RWPE1 (cell line): ENCODE data around the gene ATAD3A.
"Not testable (repeated sequence)": the region's sequence is repeated elsewhere in the genome, so short reads cannot be mapped to it uniquely, and the experiment has no call there.

Experiments used
- CTCF ChIA-PET: fragments of 350-600 bp; sonication (Branson Sonifier 250); formaldehyde crosslinking; extraction: SDS; loops from one replicate; lab custom pipeline; 2021; lab: Yijun Ruan, JAX
- POLR2A ChIA-PET: fragments of 400-600 bp; formaldehyde crosslinking; extraction: SDS; loops from one replicate; lab custom pipeline; 2020; ENCODE audit warnings: antibody characterized with exemption; ENCODE audit not compliant: low non-redundant PET; lab: Yijun Ruan, JAX
- DNase-seq: peaks from one replicate; pipeline ENCODE4 v3.0.0; 2012; ENCODE audit warnings: low spot score
- H3K27ac ChIP-seq: fragments of 450-650 bp; 2 replicates; pipeline ENCODE4 v1.5.1; 2017
- CTCF ChIP-seq: fragments of 450-650 bp; conservative IDR thresholded peaks from 2 replicates; pipeline ENCODE4 v1.5.1; 2017; ENCODE audit warnings: low read depth, mild to moderate bottlenecking

The ATAD3A gene

GRCh38 chr1:1517973-1518620 is 6.1 kb downstream of the ATAD3A start:
- no peak for TF ChIP-seq CTCF
- CTCF ChIA-PET, result no interaction called here
- H3K27ac ChIP-seq, result no peak overlapping the region
- POLR2A ChIA-PET, result no interaction called here
- no peak for DNase-seq

- H3K27ac ChIP-seq, CTCF ChIA-PET, POLR2A ChIA-PET, DNase-seq: not testable (repeated sequence)
Measured at GRCh38 chr1:1518621-1519007, 6.7 kb downstream of the ATAD3A start.

- H3K27ac ChIP-seq, CTCF ChIA-PET, DNase-seq, POLR2A ChIA-PET: not testable (repeated sequence)
Measured at GRCh38 chr1:1519805-1520505, 8.0 kb downstream of the ATAD3A start.

- no peak for TF ChIP-seq CTCF
- ChIA-PET CTCF (no interaction called here), POLR2A (no interaction called here)
- H3K27ac ChIP-seq, result no peak overlapping the region
- DNase-seq, result no peak
Measured at GRCh38 chr1:1521331-1521730, 9.4 kb downstream of the ATAD3A start.

GRCh38 chr1:1522536-1522935 is 10.6 kb downstream of the ATAD3A start:
- POLR2A ChIA-PET, H3K27ac ChIP-seq, CTCF ChIA-PET, DNase-seq: not testable (repeated sequence)

- POLR2A ChIA-PET, CTCF ChIA-PET, H3K27ac ChIP-seq, DNase-seq: not testable (repeated sequence)
Measured at GRCh38 chr1:1523226-1523625, 11.3 kb downstream of the ATAD3A start.

- CTCF ChIA-PET, result interaction anchor here (0.6 kb wide), 1 partner anchor 13 kb away, joined by 3 read pairs; no protein-coding TSS in a partner anchor
- DNase-seq, POLR2A ChIA-PET: not testable (repeated sequence)
Measured at GRCh38 chr1:1523651-1524050, 11.7 kb downstream of the ATAD3A start.

GRCh38 chr1:1524750-1525383 is 12.9 kb downstream of the ATAD3A start:
- CTCF ChIA-PET, POLR2A ChIA-PET, H3K27ac ChIP-seq, DNase-seq: not testable (repeated sequence)

More at GRCh38 chr1:1523651-1524050, 11.7 kb downstream of the ATAD3A start:
- not testable (repeated sequence) for H3K27ac ChIP-seq

GRCh38 chr1:1526476-1526875 is 14.5 kb downstream of the ATAD3A start:
- POLR2A ChIA-PET, result not testable (repeated sequence)

GRCh38 chr1:1527092-1527816 is 15.3 kb downstream of the ATAD3A start:
- ChIA-PET CTCF (no interaction called here), POLR2A (no interaction called here)
- TF ChIP-seq CTCF, result no peak
- H3K27ac ChIP-seq, result no peak overlapping the region
- DNase-seq, result no peak

More at GRCh38 chr1:1526476-1526875, 14.5 kb downstream of the ATAD3A start:
- DNase-seq, H3K27ac ChIP-seq, CTCF ChIA-PET: not testable (repeated sequence)
